ENCODE measurements around the gene NLRP12. TPM values are rescaled to one million over a fixed set of nuclear protein-coding genes. Genes with fewer than 3 reads are reported as not detected.
"Not testable (repeated sequence)": the region's sequence is repeated elsewhere in the genome, so short reads cannot be mapped to it uniquely, and the experiment has no call there.

Gene NLRP12
- total and polyA plus RNA-seq, 2 donors (not counting 3 experiments of a cell fraction or from before 2014, with no cell fraction given), result 0.46 to 0.73 TPM

- intact Hi-C loops (cut with micrococcal nuclease), result no loop called here
- Histone ChIP-seq H3K79me2 (ENCODE audit: control insufficient read depth, insufficient read depth, low read length) (no peaks in the 10 kb centered on the region), H3K36me3 (ENCODE audit: control insufficient read depth in 2 of 2, extremely low read depth in 1 of 2, insufficient read depth in 2 of 2, low read length in 2 of 2) (no peaks in the 10 kb centered on the region), H3K27ac (ENCODE audit: insufficient read depth, low read depth, low read length) (no peak overlapping the region), H3K27me3 (ENCODE audit: control insufficient read depth in 2 of 2, insufficient read depth in 2 of 2, low read length in 2 of 2) (no peaks in the 10 kb centered on the region), H4K20me1 (replicated peaks; ENCODE audit: control insufficient read depth, extremely low read depth, insufficient read depth, low read length) (no peaks in the 10 kb centered on the region), H2AFZ (ENCODE audit: low read depth, low read length) (no peak overlapping the region), H3K9me1 (replicated peaks; ENCODE audit: control insufficient read depth, extremely low read depth, insufficient read depth, low read length) (no peaks in the 10 kb centered on the region), H3K4me2 (ENCODE audit: insufficient read depth, low read length) (no peak overlapping the region), H3K9me3 (replicated peaks; ENCODE audit: control insufficient read depth, insufficient read depth, low read length) (no peaks in the 10 kb centered on the region), H3K4me1 (ENCODE audit: control insufficient read depth, extremely low read depth, insufficient read depth, low read length) (no peaks in the 10 kb centered on the region), H3K4me3 (replicated peaks in 1 of 3; ENCODE audit: insufficient read depth in 1 of 3, low read depth in 1 of 3, low read length in 3 of 3) (no peak overlapping the region), H3K9ac (replicated peaks; ENCODE audit: extremely low read depth, insufficient read depth, low read length) (no peak overlapping the region)
- dilution Hi-C loops (cut with MboI; ENCODE audit: extremely low pct_ligation_motif_present, low sequenced_read_pairs), result no loop called here
- ChIA-PET POLR2A (interaction anchor here (0.6 kb wide), 1 partner anchor 13 kb away, joined by 5 read pairs; no protein-coding TSS in a partner anchor), CTCF (interaction anchor here (2.5 kb wide), 1 partner anchor 22 kb away, joined by 10 read pairs; no protein-coding TSS in a partner anchor)
- BruUV-seq (replicated peaks), result no TSS peak
- FAIRE-seq, result no peak
- no peak for DNase-seq (ENCODE audit: low read depth, low spot score)
- TF ChIP-seq POLR2A (IDR thresholded peaks at IDR 0.05; ENCODE audit: low read depth, low read length) (no peak), GATA2 (IDR thresholded peaks at IDR 0.05; ENCODE audit: insufficient read depth, insufficient read length, low read depth, low read length) (no peak), MAX (IDR thresholded peaks at IDR 0.05; ENCODE audit: insufficient read depth, insufficient read length) (no peak), POLR2AphosphoS5 (IDR thresholded peaks at IDR 0.05; ENCODE audit: insufficient read depth, low read depth, low read length) (no peak), EZH2 (IDR thresholded peaks at IDR 0.05; ENCODE audit: borderline replicate concordance, low read depth, low read length, severe bottlenecking) (no peak), CTCF (IDR thresholded peaks at IDR 0.05; ENCODE audit: extremely low read depth in 1 of 2, insufficient read depth in 1 of 2, low read depth in 1 of 2, low read length in 2 of 2) (no peak), JUN (IDR thresholded peaks at IDR 0.05; ENCODE audit: borderline replicate concordance, insufficient read depth, insufficient read length, low read depth) (no peak), FOS (IDR thresholded peaks at IDR 0.05; ENCODE audit: borderline replicate concordance, insufficient read depth, low read length) (no peak), MYC (IDR thresholded peaks at IDR 0.05; ENCODE audit: low read depth, low read length) (no peak)
Measured at GRCh38 chr19:53771144-53771543, 53.0 kb downstream of the NLRP12 start.

GRCh38 chr19:53769696-53770309 is 54.3 kb downstream of the NLRP12 start:
- H3K4me3 ChIP-seq (replicated peaks in 1 of 3; ENCODE audit: insufficient read depth in 1 of 3, low read depth in 1 of 3, low read length in 3 of 3); BruUV-seq (replicated peaks); dilution Hi-C loops (cut with MboI; ENCODE audit: extremely low pct_ligation_motif_present, low sequenced_read_pairs); H2AFZ ChIP-seq (ENCODE audit: low read depth, low read length); H3K9ac ChIP-seq (replicated peaks; ENCODE audit: extremely low read depth, insufficient read depth, low read length); H3K4me1 ChIP-seq (ENCODE audit: control insufficient read depth, extremely low read depth, insufficient read depth, low read length); H3K4me2 ChIP-seq (ENCODE audit: insufficient read depth, low read length); H3K79me2 ChIP-seq (ENCODE audit: control insufficient read depth, insufficient read depth, low read length); H3K36me3 ChIP-seq (ENCODE audit: control insufficient read depth in 2 of 2, extremely low read depth in 1 of 2, insufficient read depth in 2 of 2, low read length in 2 of 2); H3K27me3 ChIP-seq (ENCODE audit: control insufficient read depth in 2 of 2, insufficient read depth in 2 of 2, low read length in 2 of 2); FAIRE-seq; H3K9me3 ChIP-seq (replicated peaks; ENCODE audit: control insufficient read depth, insufficient read depth, low read length); H3K9me1 ChIP-seq (replicated peaks; ENCODE audit: control insufficient read depth, extremely low read depth, insufficient read depth, low read length); POLR2A ChIA-PET; intact Hi-C loops (cut with micrococcal nuclease); H3K27ac ChIP-seq (ENCODE audit: insufficient read depth, low read depth, low read length); DNase-seq (ENCODE audit: low read depth, low spot score); H4K20me1 ChIP-seq (replicated peaks; ENCODE audit: control insufficient read depth, extremely low read depth, insufficient read depth, low read length): not testable (repeated sequence)
- CTCF ChIA-PET, result interaction anchor here (0.6 to 2.5 kb wide), 2 partner anchors 23 to 129 kb away, joined by 3 to 10 read pairs; no protein-coding TSS in a partner anchor
